ENCODE results near the gene INPP5D. TPM values are rescaled to one million over a fixed set of nuclear protein-coding genes. Genes with fewer than 3 reads are reported as not detected.

INPP5D gene
- total RNA-seq, 2 experiments from 2014 or later: 52.4 to 54.9 TPM

DNA sequence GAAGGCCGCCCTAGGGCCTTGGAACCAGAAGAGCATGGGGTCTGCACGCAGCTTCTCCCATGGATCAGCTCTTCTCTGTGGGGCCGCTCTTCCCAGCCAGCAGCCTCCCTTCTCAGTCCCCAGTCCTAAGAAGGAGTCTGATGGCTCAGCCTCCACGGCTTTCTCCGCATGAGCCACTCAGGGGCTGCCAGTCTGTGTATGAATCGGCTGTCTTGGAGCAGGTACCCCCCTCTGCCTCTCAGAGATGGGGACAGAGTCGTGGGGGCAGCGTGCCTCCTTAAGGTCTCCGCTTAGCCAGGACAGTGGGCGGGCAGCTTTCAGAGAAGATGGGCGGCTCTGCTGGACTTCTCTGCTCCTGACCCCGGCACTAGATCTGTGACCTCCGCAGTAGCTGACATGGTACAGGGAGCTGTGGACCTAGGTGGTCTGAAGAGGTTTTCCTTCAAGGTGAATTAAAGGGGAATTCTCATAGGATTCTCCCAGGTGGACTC lies 21.6 kb downstream of the INPP5D start:
- H3K36me3 Mint-ChIP-seq: peaks cover 37% of the 10 kb centered on the region
- H3K27ac Mint-ChIP-seq: peak overlapping the region; percentile 98
- intact Hi-C loops (cut with micrococcal nuclease): loop anchor here (1.0 to 10.0 kb wide), 8 partner anchors 14 to 336 kb away; partner anchors contain the start of gene DGKD
- peaks cover 85% of the 10 kb centered on the region for H3K4me1 Mint-ChIP-seq (ENCODE audit: low read depth)
- no peak for DNase-seq
- H3K4me3 Mint-ChIP-seq: peak overlapping the region; percentile 39
- no peaks in the 10 kb centered on the region for H3K9me3 Mint-ChIP-seq
- ChIA-PET POLR2A (interaction anchor here (0.7 to 10.4 kb wide), 8 partner anchors 13 to 324 kb away, joined by 3 to 145 read pairs (median 4); partner anchors contain the start of genes ATG16L1 and INPP5D), CTCF (interaction anchor here (0.9 to 8.0 kb wide), 9 partner anchors 12 to 170 kb away, joined by 4 to 66 read pairs (median 6); partner anchors contain the start of genes ATG16L1 and INPP5D)
- no peaks in the 10 kb centered on the region for H3K27me3 Mint-ChIP-seq

DNA sequence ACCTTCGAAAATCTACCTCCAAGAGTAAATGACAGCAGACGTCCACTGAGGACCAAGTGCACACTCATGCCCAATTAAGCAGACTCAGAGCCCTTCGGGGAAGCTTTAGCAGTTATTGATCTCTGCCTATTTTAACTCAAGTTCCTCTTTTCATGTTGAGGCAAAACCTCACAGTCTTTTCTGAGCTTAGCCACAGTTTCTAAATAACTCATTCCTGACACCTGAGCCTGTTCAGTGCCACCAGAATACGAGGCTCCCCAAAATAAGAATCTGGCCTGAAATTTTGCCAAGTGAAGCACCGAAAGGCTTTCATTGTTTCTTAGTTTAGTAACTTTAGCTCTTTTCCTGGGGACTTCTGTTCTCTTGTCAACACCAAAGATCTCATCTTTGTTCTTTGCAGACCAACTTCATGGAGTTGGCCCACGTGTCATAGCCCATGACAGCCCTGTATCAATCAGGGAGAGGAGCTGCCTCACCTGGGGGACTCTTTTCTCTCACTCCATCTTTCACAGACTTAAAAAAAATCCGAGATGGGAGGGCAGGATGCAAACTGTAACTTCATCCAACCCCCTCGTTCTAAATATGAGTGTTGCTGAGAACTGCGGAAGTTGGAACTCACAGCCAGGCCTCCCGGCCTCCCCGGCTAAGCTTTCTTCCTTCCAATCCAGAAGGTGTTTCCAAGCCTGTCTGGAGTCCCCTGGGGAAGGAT lies 22.2 kb downstream of the INPP5D start:
- peaks cover 89% of the 10 kb centered on the region for H3K4me1 Mint-ChIP-seq (ENCODE audit: low read depth)
- no peaks in the 10 kb centered on the region for H3K9me3 Mint-ChIP-seq
- H3K36me3 Mint-ChIP-seq: peaks cover 39% of the 10 kb centered on the region
- DNase-seq: peak; percentile 47
- intact Hi-C loops (cut with micrococcal nuclease): loop anchor here (1.0 to 10.0 kb wide), 6 partner anchors 15 to 335 kb away; partner anchors contain the start of gene DGKD
- H3K27ac Mint-ChIP-seq: peak overlapping the region; percentile 98
- peak overlapping the region; percentile 39 for H3K4me3 Mint-ChIP-seq
- POLR2A ChIA-PET: interaction anchor here (0.7 to 10.4 kb wide), 10 partner anchors 13 to 325 kb away, joined by 3 to 145 read pairs (median 4); partner anchors contain the start of gene INPP5D
- no peaks in the 10 kb centered on the region for H3K27me3 Mint-ChIP-seq
- CTCF ChIA-PET: interaction anchor here (0.9 to 8.0 kb wide), 11 partner anchors 12 to 169 kb away, joined by 3 to 66 read pairs (median 5); partner anchors contain the start of genes ATG16L1 and INPP5D

DNA sequence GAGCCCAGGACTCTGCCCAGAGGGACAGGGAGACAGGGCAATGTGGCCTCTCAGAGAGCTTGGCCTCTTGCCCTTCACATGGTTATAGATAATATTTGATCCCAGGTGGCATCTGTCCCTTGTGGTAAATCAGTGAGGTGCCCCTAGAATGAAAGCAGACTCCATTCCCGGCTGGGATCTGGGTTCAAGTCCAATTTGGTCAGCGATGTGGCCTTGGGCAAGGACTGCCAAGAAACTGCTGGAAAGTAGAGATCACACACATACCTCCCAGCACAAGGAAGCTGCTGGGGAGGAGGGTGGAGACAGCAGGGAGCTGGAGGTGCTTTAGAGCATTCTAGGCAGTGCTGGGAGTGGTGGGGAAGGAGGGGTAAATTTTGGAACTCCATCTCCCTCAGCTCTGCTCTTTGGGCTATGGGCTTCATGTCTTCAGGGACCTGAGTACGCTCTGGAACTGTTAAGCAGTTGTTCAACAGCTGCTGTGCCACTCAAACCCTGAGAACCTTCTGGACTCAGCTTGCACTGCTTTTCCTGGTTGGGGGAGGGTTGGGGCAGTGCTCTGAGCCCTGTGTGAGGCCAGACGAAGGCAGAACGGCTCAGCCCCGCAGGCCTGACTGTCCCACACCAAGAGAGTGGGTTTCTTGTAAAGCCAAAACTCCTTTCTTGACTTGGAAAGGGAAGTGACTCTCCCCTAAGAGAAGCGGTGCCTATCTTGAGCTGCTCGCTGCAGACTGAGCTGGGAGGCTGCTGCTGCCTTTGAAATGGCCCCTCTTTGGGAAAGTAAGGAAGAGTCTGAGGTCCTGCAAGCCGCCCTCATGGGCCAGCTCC lies 23.0 kb downstream of the INPP5D start:
- intact Hi-C loops (cut with micrococcal nuclease): loop anchor here (1.0 to 10.0 kb wide), 6 partner anchors 16 to 334 kb away; partner anchors contain the start of gene DGKD
- H3K27ac Mint-ChIP-seq: peak overlapping the region; percentile 98
- H3K27me3 Mint-ChIP-seq: no peaks in the 10 kb centered on the region
- no peak for DNase-seq
- peaks cover 43% of the 10 kb centered on the region for H3K36me3 Mint-ChIP-seq
- POLR2A ChIA-PET: interaction anchor here (0.5 to 10.4 kb wide), 10 partner anchors 11 to 169 kb away, joined by 3 to 145 read pairs (median 4); partner anchors contain the start of gene INPP5D
- CTCF ChIA-PET: interaction anchor here (0.7 to 8.0 kb wide), 11 partner anchors 13 to 168 kb away, joined by 3 to 66 read pairs (median 5); partner anchors contain the start of genes ATG16L1 and INPP5D
- peaks cover 89% of the 10 kb centered on the region for H3K4me1 Mint-ChIP-seq (ENCODE audit: low read depth)
- no peaks in the 10 kb centered on the region for H3K9me3 Mint-ChIP-seq
- H3K4me3 Mint-ChIP-seq: peak overlapping the region; percentile 70

DNA sequence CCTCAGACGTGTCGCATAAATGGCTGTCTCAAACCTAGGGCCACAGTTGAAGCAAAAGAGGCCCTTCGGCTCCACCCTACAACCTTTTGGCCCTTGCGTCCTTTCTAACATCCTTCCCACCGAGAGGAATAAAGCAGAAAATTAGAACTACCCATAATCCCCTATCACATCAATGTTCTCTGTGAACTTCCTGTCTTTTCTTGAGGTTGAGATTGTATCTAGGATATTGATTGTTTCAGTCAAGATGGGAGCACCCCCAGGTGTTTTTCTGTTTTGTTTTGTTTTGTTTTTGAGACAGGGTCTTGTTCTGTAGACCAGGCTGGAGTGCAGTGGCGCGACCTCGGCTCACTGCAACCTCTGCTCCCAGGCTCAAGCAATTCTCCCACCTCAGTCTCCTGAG lies 23.6 kb downstream of the INPP5D start:
- Mint-ChIP-seq H3K27me3 (no peaks in the 10 kb centered on the region), H3K4me3 (peak overlapping the region; percentile 70), H3K36me3 (peaks cover 50% of the 10 kb centered on the region), H3K27ac (peak overlapping the region; percentile 98), H3K4me1 (ENCODE audit: low read depth) (peaks cover 92% of the 10 kb centered on the region), H3K9me3 (no peaks in the 10 kb centered on the region)
- POLR2A ChIA-PET: interaction anchor here (0.5 to 10.4 kb wide), 3 partner anchors 10 to 151 kb away, joined by 3 to 145 read pairs (median 5); partner anchors contain the start of gene INPP5D
- CTCF ChIA-PET: interaction anchor here (0.7 to 8.0 kb wide), 4 partner anchors 13 to 168 kb away, joined by 3 to 66 read pairs (median 15); partner anchors contain the start of genes ATG16L1 and INPP5D
- no peak for DNase-seq
- intact Hi-C loops (cut with micrococcal nuclease): loop anchor here (2.0 to 10.0 kb wide), 3 partner anchors 151 to 334 kb away; partner anchors contain the start of gene DGKD

DNA sequence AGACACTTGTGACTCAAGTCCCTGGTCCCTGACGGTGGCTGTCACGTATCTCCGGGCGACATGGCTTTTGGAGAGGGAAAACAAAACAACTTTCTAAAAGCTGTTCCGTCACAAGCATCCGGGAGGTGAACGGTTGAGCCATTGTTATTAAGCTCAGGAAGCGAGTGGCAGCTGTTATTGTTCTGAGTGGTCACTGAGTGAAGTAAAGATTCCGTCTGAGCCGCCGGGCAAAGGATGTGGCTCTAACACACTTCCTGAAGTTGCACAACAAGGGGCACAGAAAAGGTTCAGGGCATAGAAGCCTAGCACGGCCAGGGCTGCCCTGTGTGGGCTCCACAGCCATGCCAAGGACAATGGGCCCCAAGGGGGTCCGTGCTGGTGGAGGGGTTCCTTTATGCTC lies 24.3 kb downstream of the INPP5D start:
- no peaks in the 10 kb centered on the region for H3K27me3 Mint-ChIP-seq
- ChIA-PET POLR2A (interaction anchor here (10.4 kb wide), 1 partner anchor 22 kb away, joined by 145 read pairs; the partner anchor contains the start of gene INPP5D), CTCF (interaction anchor here (3.2 to 8.0 kb wide), 2 partner anchors 24 to 31 kb away, joined by 21 to 66 read pairs; partner anchors contain the start of gene INPP5D)
- H3K4me1 Mint-ChIP-seq (ENCODE audit: low read depth): peaks cover 84% of the 10 kb centered on the region
- DNase-seq: peak; percentile 83
- no peaks in the 10 kb centered on the region for H3K9me3 Mint-ChIP-seq
- intact Hi-C loops (cut with micrococcal nuclease): loop anchor here (5.0 to 10.0 kb wide), 2 partner anchors 270 to 333 kb away; partner anchors contain the start of gene DGKD
- H3K36me3 Mint-ChIP-seq: peaks cover 44% of the 10 kb centered on the region
- H3K4me3 Mint-ChIP-seq: peak overlapping the region; percentile 70
- H3K27ac Mint-ChIP-seq: peak overlapping the region; percentile 98

DNA sequence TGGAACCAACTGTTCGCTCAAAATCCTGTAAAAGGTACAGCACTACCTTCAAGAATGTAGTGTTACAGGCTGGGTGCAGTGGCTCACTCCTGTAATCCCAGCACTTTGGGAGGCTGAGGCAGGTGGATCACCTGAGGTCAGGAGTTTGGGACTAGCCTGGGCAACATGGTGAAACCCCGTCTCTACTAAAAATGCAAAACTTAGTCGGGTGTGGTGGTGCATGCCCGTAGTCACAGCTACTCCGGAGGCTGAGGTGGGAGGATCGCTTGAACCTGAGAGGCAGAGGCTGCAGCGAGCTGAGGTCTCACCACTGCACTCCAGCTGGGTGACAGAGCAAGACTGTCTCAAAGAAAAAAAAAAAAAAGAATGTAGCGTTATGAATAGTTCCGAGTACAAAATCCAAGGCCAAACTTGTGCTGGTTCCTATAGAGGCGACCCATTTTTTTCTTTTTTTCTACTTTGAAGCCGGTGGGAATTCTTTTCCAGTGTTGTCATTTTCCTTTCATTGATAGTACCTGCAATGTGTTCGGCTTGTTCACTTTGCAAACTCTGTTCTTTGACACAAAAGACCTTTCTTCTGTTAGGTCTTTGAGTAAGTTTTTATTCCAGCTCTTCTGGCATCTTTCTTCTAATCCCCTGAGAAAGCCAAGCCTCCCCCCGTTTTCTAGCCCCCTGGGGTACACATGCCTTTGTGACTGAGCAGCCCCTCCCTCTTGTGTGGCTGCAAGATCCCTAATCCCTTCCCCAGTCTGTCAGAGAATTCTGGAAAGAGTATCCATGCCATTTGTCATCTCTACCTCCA lies 25.1 kb downstream of the INPP5D start:
- no peaks in the 10 kb centered on the region for H3K27me3 Mint-ChIP-seq
- H3K9me3 Mint-ChIP-seq: no peaks in the 10 kb centered on the region
- no peak overlapping the region for H3K4me3 Mint-ChIP-seq
- intact Hi-C loops (cut with micrococcal nuclease): loop anchor here (10.0 kb wide), 1 partner anchor 270 kb away; the partner anchor contains the start of gene DGKD
- peaks cover 78% of the 10 kb centered on the region for H3K4me1 Mint-ChIP-seq (ENCODE audit: low read depth)
- peak overlapping the region; percentile 89 for H3K27ac Mint-ChIP-seq
- ChIA-PET CTCF (interaction anchor here (3.2 to 8.0 kb wide), 2 partner anchors 25 to 32 kb away, joined by 21 to 66 read pairs; partner anchors contain the start of gene INPP5D), POLR2A (interaction anchor here (10.4 kb wide), 1 partner anchor 23 kb away, joined by 145 read pairs; the partner anchor contains the start of gene INPP5D)
- peaks cover 41% of the 10 kb centered on the region for H3K36me3 Mint-ChIP-seq
- DNase-seq: peak; percentile 44

DNA sequence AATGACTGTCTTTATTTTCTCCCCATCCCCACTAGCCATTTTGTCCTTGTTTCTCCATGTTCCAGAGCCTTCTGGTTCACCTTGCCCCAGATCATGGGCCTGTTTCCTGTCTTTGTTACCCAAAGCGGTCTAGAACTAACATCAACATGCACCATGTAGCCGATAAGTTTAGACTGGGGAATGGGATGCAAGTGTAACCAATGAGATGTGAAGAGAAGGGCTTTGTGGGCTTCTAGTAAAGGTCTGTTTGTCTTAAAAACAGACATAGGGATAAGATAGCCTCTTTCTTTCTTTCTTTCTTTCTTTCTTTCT lies 25.7 kb downstream of the INPP5D start:
- peaks cover 73% of the 10 kb centered on the region for H3K4me1 Mint-ChIP-seq (ENCODE audit: low read depth)
- intact Hi-C loops (cut with micrococcal nuclease): loop anchor here (10.0 kb wide), 1 partner anchor 269 kb away; the partner anchor contains the start of gene DGKD
- H3K9me3 Mint-ChIP-seq: no peaks in the 10 kb centered on the region
- DNase-seq: no peak
- ChIA-PET POLR2A (interaction anchor here (10.4 kb wide), 1 partner anchor 24 kb away, joined by 145 read pairs; the partner anchor contains the start of gene INPP5D), CTCF (interaction anchor here (2.0 kb wide), 1 partner anchor 32 kb away, joined by 9 read pairs; no protein-coding TSS in a partner anchor)
- H3K4me3 Mint-ChIP-seq: no peak overlapping the region
- peaks cover 37% of the 10 kb centered on the region for H3K36me3 Mint-ChIP-seq
- no peaks in the 10 kb centered on the region for H3K27me3 Mint-ChIP-seq
- H3K27ac Mint-ChIP-seq: peak overlapping the region; percentile 89

DNA sequence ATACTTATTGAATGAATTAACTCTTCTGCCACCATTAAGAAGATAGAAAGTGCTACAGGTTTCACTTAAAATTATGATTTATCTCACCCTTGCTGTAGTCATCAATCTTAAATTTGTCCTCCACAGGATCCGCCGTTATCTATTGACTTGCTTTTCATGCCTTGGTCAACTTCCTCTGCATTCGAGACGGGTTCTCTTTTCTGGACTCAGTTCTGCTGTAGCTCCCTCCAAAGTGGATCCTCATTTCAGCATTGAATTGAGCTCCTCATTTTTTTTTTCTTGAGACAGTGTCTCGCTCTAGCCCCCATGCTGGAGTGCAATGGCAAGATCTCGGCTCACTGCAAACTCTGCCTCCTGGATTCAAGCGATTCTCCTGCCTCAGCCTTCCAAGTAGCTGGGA lies 27.6 kb downstream of the INPP5D start:
- intact Hi-C loops (cut with micrococcal nuclease): loop anchor here (10.0 kb wide), 1 partner anchor 267 kb away; the partner anchor contains the start of gene DGKD
- ChIA-PET CTCF (interaction anchor here (2.0 kb wide), 1 partner anchor 34 kb away, joined by 9 read pairs; no protein-coding TSS in a partner anchor), POLR2A (no interaction called here)
- Mint-ChIP-seq H3K36me3 (peaks cover 36% of the 10 kb centered on the region), H3K27ac (peak overlapping the region; percentile 68), H3K4me1 (ENCODE audit: low read depth) (peaks cover 68% of the 10 kb centered on the region), H3K9me3 (no peaks in the 10 kb centered on the region), H3K27me3 (no peaks in the 10 kb centered on the region), H3K4me3 (no peak overlapping the region)
- DNase-seq: no peak

DNA sequence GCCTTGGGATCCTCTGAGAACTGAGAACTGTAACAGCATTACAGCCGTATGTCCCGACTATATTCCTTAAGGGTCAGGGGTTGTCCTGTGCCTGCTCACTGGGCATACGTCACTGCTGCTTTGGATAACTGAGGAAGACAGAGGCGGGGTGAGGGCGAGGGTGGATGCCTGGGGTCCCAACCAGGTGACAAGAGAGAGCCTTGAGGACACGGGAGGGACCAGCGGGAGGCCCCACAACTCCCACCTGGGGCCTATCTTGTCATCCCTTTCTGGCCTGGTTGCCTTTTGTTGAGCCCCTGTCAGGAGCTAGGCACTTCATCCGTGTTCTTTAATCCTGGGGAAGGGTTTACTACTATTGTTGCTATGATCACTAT lies 28.8 kb downstream of the INPP5D start:
- Mint-ChIP-seq H3K4me3 (no peak overlapping the region), H3K27ac (no peak overlapping the region), H3K9me3 (no peaks in the 10 kb centered on the region), H3K36me3 (peaks cover 31% of the 10 kb centered on the region), H3K4me1 (ENCODE audit: low read depth) (peaks cover 65% of the 10 kb centered on the region), H3K27me3 (no peaks in the 10 kb centered on the region)
- intact Hi-C loops (cut with micrococcal nuclease): loop anchor here (10.0 kb wide), 1 partner anchor 266 kb away; the partner anchor contains the start of gene DGKD
- DNase-seq: no peak
- ChIA-PET CTCF (no interaction called here), POLR2A (interaction anchor here (0.6 kb wide), 1 partner anchor 12 kb away, joined by 3 read pairs; no protein-coding TSS in a partner anchor)

DNA sequence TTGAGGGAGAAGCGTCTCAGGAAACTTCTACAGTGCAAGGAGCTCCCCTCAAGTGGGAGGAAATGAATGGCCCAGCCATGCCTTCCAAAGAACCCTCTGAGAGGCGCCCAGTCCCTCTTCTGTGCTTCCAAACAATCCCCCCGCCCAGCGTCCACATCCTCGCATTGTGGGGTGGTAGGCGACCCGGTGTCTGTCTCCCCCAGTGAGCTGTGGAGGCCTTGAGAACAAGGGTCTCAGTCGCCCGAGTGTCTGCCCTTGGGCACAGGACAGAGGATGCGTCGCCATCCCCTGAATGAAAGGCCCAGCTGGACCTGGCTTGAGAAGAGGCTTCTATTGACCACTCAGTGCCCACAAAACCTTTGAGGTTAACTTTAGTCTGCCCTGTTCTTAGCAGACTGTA lies 29.7 kb downstream of the INPP5D start:
- CTCF ChIA-PET: no interaction called here
- H3K4me1 Mint-ChIP-seq (ENCODE audit: low read depth): peaks cover 61% of the 10 kb centered on the region
- POLR2A ChIA-PET: no interaction called here

More for the DNA sequence above, 29.7 kb downstream of the INPP5D start:
- Mint-ChIP-seq H3K27ac (no peak overlapping the region), H3K4me3 (no peak overlapping the region), H3K9me3 (no peaks in the 10 kb centered on the region), H3K27me3 (no peaks in the 10 kb centered on the region), H3K36me3 (peaks cover 24% of the 10 kb centered on the region)
- no peak for DNase-seq
- intact Hi-C loops (cut with micrococcal nuclease): loop anchor here (10.0 kb wide), 1 partner anchor 265 kb away; the partner anchor contains the start of gene DGKD

Measured in activated CD4-positive, alpha-beta memory T cell treated with anti-CD3 and anti-CD28 coated beads for 36 hours (primary cell).